IPS-18a (cell line): Measurements from ENCODE around the gene CDNF.
"Not testable (repeated sequence)": the region's sequence is repeated elsewhere in the genome, so short reads cannot be mapped to it uniquely, and the experiment has no call there.

Experiments used
- H3K27ac ChIP-seq: one replicate; pipeline ENCODE4 v1.5.1; 2013; ENCODE audit warnings: low read length
- H3K27me3 ChIP-seq: one replicate; pipeline ENCODE4 v1.6.1; 2013; ENCODE audit warnings: mild to moderate bottlenecking, low read length; ENCODE audit not compliant: control insufficient read depth, insufficient read depth
- H3K36me3 ChIP-seq: one replicate; pipeline ENCODE4 v1.6.1; 2013; ENCODE audit warnings: low read depth, low read length; ENCODE audit not compliant: control insufficient read depth
- H3K4me1 ChIP-seq: one replicate; pipeline ENCODE4 v1.6.1; 2013; ENCODE audit warnings: low read depth, low read length; ENCODE audit not compliant: control insufficient read depth
- H3K4me3 ChIP-seq: one replicate; pipeline ENCODE4 v1.5.1; 2013; ENCODE audit warnings: low read length
- H3K9ac ChIP-seq: one replicate; pipeline ENCODE4 v1.6.1; 2013; ENCODE audit warnings: mild to moderate bottlenecking, low read length, moderate library complexity
- H3K9me3 ChIP-seq: one replicate; pipeline ENCODE4 v1.6.1; 2013; ENCODE audit warnings: low read depth, low read length; ENCODE audit not compliant: control insufficient read depth

Gene CDNF

GRCh38 chr10:14837757-14838581, at the start of gene CDNF, which contains the start of the genes HSPA14 and MSANTD7:
TSS of gene CDNF (minus strand) at chr10:14838037. CDS start at chr10:14837946, 91 bp downstream.
TSS of gene HSPA14 (plus strand) at chr10:14838306. CDS start at chr10:14838403, 97 bp downstream.
TSS of gene MSANTD7 (plus strand) at chr10:14838306. CDS start at chr10:14842285, 3,979 bp downstream.
- H3K36me3 ChIP-seq: peaks cover 30% of the 10 kb centered on the region
- no peaks in the 10 kb centered on the region for H3K9me3 ChIP-seq
- H3K27ac ChIP-seq: peak within 1 kb of the TSS; percentile 79
- no peaks in the 10 kb centered on the region for H3K27me3 ChIP-seq
- peak within 1 kb of the TSS; percentile 96 for H3K9ac ChIP-seq
- H3K4me1 ChIP-seq: peaks cover 8% of the 10 kb centered on the region
- peak within 1 kb of the TSS; percentile 92 for H3K4me3 ChIP-seq

GRCh38 chr10:14884082-14884481, 46.2 kb upstream of the CDNF start:
- Histone ChIP-seq H3K9ac (no peak overlapping the region), H3K4me3 (no peak overlapping the region), H3K36me3 (peaks cover 29% of the 10 kb centered on the region), H3K27me3 (no peaks in the 10 kb centered on the region), H3K9me3 (no peaks in the 10 kb centered on the region), H3K27ac (no peak overlapping the region), H3K4me1 (peaks cover 10% of the 10 kb centered on the region)

GRCh38 chr10:14880229-14880628, 42.4 kb upstream of the CDNF start:
- Histone ChIP-seq H3K4me1 (peaks cover 21% of the 10 kb centered on the region), H3K4me3 (peak overlapping the region; percentile 97), H3K27me3 (no peaks in the 10 kb centered on the region), H3K9me3 (no peaks in the 10 kb centered on the region), H3K27ac (no peak overlapping the region), H3K9ac (peak overlapping the region; percentile 97), H3K36me3 (peaks cover 12% of the 10 kb centered on the region)

GRCh38 chr10:14879928-14880193, 42.0 kb upstream of the CDNF start:
- peak overlapping the region; percentile 97 for H3K4me3 ChIP-seq
- no peak overlapping the region for H3K27ac ChIP-seq
- H3K36me3 ChIP-seq: peaks cover 10% of the 10 kb centered on the region
- no peaks in the 10 kb centered on the region for H3K9me3 ChIP-seq
- H3K4me1 ChIP-seq: peaks cover 21% of the 10 kb centered on the region
- H3K27me3 ChIP-seq: no peaks in the 10 kb centered on the region
- H3K9ac ChIP-seq: peak overlapping the region; percentile 97

GRCh38 chr10:14879124-14879927, 41.5 kb upstream of the CDNF start:
- Histone ChIP-seq H3K4me3 (peak overlapping the region; percentile 97), H3K27ac (peak overlapping the region; percentile 84), H3K9me3 (no peaks in the 10 kb centered on the region), H3K9ac (peak overlapping the region; percentile 97), H3K4me1 (peaks cover 21% of the 10 kb centered on the region), H3K36me3 (peaks cover 9% of the 10 kb centered on the region), H3K27me3 (no peaks in the 10 kb centered on the region)

GRCh38 chr10:14878266-14879123, 40.7 kb upstream of the CDNF start, which contains the start of gene SUV39H2:
TSS of gene SUV39H2 (plus strand) at chr10:14878866. CDS start at chr10:14878889, 23 bp downstream.
- Histone ChIP-seq H3K27ac (peak within 1 kb of the TSS; percentile 84), H3K9ac (peak within 1 kb of the TSS; percentile 97), H3K4me3 (peak within 1 kb of the TSS; percentile 97), H3K27me3 (no peaks in the 10 kb centered on the region), H3K4me1 (peaks cover 21% of the 10 kb centered on the region), H3K36me3 (peaks cover 6% of the 10 kb centered on the region), H3K9me3 (no peaks in the 10 kb centered on the region)

- H3K36me3 ChIP-seq: peaks cover 5% of the 10 kb centered on the region
- H3K9ac ChIP-seq: no peak overlapping the region
- H3K27ac ChIP-seq: no peak overlapping the region
- H3K27me3 ChIP-seq: no peaks in the 10 kb centered on the region
- H3K9me3 ChIP-seq: no peaks in the 10 kb centered on the region
- peak overlapping the region; percentile 97 for H3K4me3 ChIP-seq
- H3K4me1 ChIP-seq: peaks cover 21% of the 10 kb centered on the region
These were observed 38.9 kb upstream of the CDNF start for GRCh38 chr10:14876764-14877163.

- H3K4me3 ChIP-seq: no peak overlapping the region
- peaks cover 21% of the 10 kb centered on the region for H3K4me1 ChIP-seq
- H3K27ac ChIP-seq: no peak overlapping the region
- no peaks in the 10 kb centered on the region for H3K27me3 ChIP-seq
- H3K9me3 ChIP-seq: no peaks in the 10 kb centered on the region
- no peak overlapping the region for H3K9ac ChIP-seq
- peaks cover 4% of the 10 kb centered on the region for H3K36me3 ChIP-seq
These were observed 38.1 kb upstream of the CDNF start for GRCh38 chr10:14875941-14876340.

- H3K4me1 ChIP-seq: peaks cover 12% of the 10 kb centered on the region
- no peak overlapping the region for H3K9ac ChIP-seq
- H3K36me3 ChIP-seq: peaks cover 23% of the 10 kb centered on the region
- H3K9me3 ChIP-seq: no peaks in the 10 kb centered on the region
- no peak overlapping the region for H3K4me3 ChIP-seq
- H3K27me3 ChIP-seq: no peaks in the 10 kb centered on the region
- H3K27ac ChIP-seq: no peak overlapping the region
These were observed 35.4 kb upstream of the CDNF start for GRCh38 chr10:14873090-14873760.

- H3K9me3 ChIP-seq, H3K27me3 ChIP-seq, H3K4me1 ChIP-seq, H3K27ac ChIP-seq, H3K9ac ChIP-seq, H3K4me3 ChIP-seq: not testable (repeated sequence)
- H3K36me3 ChIP-seq: peaks cover 38% of the 10 kb centered on the region
These were observed 27.0 kb upstream of the CDNF start for GRCh38 chr10:14864871-14865270.
